HG02759 (cell line): ENCODE measurements around the gene ARID5A.
"Not testable (repeated sequence)": the region's sequence is repeated elsewhere in the genome, so short reads cannot be mapped to it uniquely, and the experiment has no call there.

Experiments
- ATAC-seq: cut with Tn5 transposase; IDR thresholded peaks from one replicate; pipeline ENCODE4 v1.9.1; 2021; ENCODE audit warnings: mild to moderate bottlenecking, moderate library complexity; ENCODE audit not compliant: unreplicated experiment

ARID5A gene, protein sequence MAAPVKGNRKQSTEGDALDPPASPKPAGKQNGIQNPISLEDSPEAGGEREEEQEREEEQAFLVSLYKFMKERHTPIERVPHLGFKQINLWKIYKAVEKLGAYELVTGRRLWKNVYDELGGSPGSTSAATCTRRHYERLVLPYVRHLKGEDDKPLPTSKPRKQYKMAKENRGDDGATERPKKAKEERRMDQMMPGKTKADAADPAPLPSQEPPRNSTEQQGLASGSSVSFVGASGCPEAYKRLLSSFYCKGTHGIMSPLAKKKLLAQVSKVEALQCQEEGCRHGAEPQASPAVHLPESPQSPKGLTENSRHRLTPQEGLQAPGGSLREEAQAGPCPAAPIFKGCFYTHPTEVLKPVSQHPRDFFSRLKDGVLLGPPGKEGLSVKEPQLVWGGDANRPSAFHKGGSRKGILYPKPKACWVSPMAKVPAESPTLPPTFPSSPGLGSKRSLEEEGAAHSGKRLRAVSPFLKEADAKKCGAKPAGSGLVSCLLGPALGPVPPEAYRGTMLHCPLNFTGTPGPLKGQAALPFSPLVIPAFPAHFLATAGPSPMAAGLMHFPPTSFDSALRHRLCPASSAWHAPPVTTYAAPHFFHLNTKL

DNA sequence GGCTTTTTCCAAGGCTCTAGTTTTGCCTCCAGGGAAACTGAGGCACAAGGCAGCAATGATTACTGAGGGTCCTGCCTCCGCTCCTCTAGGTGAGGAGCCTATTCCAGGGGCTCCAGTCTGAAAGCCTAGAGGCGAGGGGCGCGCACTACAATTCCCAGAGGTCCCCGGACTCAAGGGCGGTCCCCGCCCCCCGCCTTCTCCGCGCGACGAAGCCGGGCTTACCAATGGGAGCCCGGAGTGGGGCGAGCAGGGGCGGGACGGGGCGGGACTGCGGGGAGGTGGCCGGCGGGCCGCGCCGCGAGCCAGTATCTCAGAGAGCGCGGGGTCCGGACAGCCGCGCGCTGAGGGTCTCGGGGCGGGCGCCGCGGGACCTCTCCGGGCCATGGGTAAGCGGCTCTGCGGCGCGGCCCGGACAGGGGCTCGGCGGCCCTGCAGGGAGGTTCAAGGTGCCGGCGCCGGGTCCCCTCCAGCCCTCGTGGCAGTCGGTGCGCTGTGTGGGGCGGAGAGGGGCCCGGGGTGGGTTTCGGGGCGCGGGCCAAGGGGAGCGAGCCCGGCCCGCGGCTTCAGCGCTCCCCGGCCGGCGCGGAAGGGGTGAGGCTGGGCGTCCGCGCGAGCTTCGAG is at the start of gene ARID5A:
TSS of gene ARID5A (plus strand) at position 308 of the 621 bp plus-strand sequence. CDS start at position 383, 75 bp downstream.
- peak; percentile 66 for ATAC-seq

DNA sequence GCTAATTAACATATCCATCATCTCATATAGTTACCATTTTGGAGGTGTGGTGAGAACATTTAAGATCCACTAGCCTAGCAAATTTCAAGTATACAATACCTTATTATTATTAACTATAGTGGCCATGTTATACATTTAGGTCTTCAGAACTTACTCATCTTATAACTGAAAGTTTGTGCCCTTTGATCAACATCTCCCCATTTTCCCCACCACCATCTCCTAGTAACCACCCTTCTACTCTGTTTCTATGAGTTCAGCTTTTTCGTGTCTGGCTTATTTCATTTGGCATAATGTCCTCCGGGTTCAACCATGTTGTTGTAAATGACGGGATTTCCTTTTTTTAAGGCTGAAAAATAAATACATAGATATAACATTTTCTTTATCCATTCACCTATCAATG is 47.3 kb upstream of the ARID5A start:
- ATAC-seq, result no peak

DNA sequence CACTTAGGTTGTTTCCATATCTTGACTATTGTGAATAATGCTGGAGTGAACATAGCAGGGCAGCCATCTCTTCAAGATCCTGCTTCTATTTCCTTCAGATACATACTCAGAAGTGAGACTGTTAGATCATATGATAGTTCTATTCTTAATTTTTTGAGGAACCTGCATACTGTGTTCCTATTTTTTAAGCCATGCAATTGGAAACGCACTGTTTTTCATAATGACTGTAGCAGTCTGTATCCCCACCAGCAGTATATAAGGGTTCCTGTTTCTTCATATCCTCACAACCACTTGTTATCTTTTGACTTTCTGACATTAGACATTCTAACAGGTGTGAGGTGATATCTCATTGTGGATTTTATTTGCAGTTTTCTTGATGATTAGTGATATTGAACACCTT is 46.9 kb upstream of the ARID5A start:
- ATAC-seq, result no peak

DNA sequence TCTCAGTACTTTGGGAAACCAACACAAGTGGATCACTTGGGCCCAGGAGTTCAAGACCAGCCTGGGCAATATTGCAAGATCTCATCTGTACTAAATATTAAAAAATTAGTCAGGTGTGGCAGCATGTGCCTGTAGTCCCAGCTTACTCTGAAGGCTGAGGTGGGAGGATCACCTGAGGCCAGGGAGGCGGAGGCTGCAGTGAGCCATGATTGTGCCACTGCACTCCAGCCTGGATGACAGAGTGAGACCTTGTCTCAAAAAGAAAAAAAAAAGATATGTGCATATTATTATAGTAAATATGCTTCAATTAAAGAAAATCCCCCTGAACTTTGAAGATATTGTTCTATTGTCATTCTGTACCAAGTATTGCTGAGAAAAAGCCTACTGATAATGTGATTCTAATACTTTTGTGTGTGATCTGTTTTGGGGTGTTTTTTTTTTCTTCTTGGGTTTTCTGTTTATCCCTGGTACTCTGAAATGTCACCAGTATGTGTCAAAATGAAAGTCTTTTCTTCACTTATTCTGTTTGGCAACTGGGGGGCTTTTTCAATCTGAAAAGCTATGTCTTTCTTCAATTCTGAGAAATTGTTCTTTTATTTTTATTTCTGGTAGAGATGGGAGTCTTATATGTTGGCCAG is 44.6 kb upstream of the ARID5A start:
- ATAC-seq, result no peak

DNA sequence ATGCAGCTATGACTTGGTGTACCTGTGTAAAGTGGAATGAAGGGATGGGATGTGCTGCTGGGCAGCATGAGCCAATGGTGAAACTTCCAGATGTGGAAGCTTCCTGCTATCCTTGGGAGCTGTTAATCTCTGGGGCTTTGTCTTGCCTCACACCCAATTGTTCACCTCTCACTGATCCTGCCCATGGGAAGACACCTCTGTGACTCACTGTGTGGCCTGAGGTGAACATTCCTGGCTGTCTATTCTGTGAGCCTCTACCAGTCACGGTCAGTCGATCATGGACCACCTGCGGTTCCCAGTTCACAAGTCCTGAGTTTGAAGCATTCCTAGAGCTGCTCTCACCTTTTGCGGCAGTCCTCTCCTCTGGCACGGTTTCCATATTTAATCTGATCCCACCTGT is 43.5 kb upstream of the ARID5A start:
- no peak for ATAC-seq

DNA sequence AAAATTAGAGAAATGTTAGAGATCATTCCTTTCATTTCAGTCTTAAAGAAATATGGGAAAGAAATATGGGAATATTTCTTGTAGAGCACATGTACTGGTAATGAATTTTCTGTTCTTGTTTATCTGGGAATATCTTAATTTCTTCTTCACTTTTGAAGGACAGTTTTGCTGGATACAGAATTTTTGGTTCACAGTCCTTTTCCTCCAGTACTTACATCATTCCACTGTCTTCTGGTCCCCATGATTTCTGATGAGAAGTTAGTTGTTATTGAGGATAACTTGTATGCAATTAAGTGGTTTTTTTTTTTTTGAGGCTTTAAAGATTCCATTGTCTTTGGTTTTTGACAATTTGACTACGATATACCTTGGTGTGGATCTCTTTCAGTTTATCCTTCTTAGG is 42.4 kb upstream of the ARID5A start:
- ATAC-seq, result no peak

DNA sequence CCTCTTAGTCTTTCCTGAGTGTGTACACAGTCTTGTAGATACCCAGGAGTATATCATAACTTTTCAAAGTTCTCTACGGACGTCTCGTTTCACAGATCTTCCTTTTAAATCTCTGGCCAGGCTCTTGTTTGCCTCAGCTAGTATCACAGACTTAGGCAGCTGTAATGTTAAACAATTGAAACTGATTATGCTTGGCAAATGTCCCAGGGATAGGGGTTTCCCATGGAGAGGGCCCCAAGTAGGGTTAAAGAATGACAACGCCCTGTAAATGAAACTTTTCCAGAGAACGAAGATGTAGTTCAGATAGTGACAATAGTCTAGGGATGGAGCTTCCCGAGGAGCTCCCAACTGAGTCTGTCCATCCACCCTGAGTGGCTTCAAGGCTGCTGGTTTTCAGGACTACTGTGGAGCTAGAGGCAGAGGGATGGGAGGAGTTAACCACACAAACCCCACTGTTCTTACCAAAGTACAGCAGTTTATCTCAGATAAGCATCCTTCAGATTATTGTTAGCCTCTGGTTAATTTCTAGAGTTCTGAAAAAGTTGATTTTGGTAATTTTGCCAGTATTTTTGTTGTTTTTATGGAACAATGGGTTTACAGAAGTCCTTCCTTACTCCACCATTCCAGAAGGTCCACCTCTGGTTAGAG is 40.4 kb upstream of the ARID5A start:
- no peak for ATAC-seq

DNA sequence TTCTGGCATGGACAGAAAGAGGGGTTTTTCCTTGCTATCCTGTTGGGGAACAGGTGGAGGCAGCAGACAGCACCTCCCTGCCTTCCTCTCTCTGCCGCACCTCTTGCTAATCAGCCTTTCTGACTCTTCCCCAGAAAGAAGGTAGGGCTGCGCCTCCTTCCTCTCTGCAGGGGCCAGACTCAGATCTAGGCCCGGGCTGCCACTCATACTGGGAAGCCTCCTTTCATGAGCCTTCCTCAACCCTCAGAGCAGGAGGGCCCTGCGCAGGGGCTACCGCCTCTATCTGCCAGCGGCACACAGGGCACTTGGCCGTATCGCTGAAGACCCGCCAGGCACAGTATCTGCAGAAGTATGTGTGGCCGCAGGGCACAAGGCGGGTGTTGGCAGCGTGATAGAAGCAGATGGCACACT is 38.5 kb upstream of the ARID5A start:
- no peak for ATAC-seq

DNA sequence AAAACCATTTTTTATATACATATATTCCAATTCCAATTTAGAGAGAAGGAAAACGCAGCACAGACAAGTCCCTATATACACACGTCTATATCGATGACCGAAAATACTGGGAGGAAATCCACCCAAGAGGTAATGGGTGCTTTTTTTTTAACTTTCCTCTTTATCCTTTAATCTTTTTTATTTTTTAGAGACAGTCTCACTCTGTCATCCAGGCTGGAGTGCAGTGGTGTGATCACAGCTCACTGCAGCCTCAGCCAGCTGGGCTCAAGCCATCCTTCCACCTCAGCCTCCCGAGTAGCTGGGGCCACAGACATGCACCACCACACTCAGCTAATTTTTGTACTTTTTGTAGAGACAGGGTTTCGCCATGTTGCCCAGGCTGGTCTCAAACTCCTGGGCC is 37.9 kb upstream of the ARID5A start:
- ATAC-seq, result not testable (repeated sequence)

DNA sequence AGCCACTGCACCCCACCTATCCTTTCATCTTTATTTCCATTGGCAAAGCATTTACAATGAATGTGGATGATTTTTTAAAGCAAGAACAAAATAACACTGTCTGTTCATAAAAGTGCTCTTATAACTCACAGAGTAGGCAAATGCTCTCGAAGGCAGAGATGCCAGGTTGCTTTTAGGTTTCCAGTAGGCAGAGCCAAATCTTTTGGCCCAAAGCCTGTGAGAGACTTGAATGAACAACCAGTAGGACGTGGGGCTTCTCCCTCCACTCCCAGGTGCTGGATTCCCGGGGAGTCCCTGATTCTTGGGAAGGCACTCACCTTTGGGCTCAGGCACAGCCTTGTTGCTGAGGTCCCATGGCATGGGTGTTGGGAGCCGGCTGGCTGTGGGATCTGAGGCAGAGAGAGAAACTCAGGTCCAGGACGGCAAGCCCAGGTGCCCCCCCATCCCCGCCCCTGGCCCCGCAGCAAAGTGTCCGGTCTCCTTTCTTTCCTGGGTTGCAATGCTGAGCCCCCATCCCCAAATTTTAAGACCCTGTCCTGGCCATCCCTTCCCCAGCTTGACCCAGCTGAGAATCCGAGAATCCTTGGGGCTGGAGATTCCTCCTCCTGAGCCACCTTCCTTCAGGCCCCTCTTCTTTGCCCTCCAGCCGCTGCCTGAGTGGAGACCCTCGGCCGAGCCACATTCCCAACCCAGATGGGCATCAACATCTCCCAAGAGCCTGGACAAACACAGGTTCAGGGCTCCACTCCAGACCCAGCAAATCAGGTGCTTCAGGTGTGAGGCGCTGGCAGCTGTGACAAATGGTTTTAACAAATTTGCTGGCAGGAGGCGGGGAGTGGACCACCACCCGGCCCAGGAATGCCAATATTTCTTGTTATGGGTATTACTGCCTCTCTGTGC is 37.2 kb upstream of the ARID5A start:
- no peak for ATAC-seq

DNA sequence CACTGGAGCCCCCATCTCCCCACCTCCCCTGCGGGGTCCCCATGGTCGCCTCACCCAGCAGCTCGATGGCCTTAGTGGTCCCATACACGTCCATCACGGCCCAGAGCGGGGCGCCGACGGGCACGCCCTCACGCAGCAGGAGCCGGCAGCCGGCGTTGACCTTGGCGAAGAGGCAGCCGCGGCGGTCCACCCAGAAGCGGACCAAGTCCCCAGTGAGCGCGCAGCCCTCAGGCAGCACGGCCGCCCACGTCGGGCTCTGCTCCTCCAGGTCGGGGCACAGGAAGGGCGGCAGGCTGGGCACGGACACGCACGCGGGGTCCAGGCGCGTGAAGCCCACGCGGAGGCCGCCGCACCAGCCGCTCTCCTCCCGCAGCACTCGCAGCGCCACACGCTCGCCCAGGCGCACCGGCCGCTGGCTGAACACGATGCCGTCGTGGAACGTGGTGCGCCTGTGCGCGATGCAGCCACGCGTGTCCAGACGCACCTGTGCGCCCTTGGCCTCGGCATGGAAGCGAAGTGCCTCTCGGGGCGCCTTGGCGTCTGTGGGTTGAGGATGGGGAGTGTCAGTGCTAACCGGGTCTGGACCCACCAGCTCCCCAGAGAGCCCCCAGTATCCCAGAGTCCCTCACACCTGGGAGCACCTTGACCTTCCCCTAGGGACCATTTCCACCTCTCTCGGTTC is 36.0 kb upstream of the ARID5A start:
- no peak for ATAC-seq

DNA sequence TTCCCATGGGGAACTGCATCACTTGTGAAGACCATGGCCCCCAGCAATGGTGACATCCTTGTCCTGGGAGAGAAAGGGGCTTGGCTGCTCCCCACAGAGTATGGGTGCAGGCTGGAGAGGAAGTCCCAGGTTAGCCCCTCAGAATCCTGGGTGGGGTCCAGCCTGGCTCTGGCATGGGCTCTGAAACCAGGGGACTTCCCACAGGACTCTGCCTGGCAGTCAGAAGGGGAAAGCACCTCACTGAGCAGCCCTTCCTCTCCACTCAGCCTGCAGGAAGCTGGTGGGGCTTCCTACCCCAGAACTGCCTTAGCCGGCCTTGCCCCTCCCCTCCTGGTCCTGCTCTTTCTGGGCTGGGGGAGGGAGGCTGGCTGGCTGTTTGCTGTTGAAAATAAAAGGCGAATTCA is 35.1 kb upstream of the ARID5A start:
- peak; percentile 61 for ATAC-seq

DNA sequence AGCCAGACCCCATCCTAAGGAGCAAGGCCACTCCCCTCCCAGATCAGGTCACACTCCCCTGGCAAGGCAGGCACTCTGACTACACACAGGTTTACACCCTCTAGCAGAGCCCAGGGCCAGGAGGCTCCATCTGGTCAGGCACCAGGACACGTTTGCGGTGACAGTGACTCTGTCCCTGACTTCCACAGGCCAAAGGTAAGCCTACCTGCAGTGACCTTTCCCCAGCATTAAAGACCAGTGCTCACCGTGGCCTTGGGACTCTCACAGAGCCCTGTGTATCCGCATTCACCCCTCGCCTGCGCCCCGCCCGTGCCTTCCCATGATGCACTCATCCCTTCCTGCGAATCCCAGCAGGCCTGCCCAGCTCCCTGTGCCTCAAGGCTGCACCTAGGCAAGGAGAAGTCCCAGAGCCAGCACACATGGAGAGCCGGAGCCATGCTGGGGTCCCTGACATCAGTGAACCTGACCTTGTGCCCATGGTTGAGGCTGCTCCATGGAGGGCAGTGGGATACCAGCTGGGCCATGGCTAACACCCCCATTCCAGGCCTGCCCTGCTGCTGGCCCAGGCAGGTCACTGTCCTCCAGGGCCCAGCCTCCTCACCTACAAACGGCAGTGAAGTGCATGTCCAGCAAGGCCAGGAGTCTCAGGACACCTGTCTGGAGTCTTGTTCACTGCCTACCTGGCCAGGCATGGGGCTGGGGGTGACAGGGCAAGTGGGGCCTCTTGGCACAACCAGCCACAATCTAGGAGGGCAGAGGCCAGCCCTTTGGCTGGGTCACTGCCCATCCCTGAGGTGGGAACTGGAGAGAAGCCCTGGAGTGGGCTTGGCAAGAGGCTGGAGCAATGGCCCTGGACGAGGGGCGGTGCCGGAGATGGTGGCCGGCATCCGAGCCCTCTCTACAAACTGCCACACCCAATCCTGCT is 34.4 kb upstream of the ARID5A start:
- ATAC-seq, result peak; percentile 10

DNA sequence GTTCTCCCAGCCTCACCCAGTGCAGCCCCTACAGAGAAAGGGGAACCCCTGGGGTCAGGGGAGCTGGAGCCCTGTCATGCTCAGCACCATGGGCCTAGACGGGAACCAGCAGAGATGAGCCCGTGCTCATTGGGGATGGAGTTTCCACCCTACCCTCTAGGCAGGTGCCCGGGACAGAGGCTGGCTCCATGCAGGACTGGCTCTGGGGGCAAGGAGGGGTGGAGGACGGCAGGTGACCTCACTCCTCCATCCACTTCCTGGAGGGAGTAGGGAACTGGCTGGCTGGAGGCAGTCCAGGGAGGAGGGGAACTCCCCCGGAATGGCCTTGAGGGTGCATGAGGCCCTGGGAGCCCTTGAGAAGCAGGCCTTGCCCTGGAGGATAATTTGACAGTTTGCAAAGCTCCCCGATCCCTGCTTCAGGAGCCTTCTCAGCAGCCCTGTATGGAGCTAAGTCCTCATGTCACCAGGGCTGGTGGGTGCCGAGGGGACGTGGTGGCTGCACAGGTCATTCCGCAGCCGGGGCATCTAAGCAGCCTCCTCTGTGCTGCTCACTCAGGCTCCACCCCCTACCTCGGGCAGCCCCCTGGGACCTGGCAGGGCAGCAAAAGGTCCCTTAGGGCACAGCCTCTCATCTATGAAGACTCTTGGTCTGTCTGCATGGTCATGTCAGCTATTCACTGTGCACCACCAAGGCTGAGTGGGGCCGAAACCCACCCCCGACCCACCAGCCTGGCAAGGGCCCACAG is 33.5 kb upstream of the ARID5A start:
- no peak for ATAC-seq

DNA sequence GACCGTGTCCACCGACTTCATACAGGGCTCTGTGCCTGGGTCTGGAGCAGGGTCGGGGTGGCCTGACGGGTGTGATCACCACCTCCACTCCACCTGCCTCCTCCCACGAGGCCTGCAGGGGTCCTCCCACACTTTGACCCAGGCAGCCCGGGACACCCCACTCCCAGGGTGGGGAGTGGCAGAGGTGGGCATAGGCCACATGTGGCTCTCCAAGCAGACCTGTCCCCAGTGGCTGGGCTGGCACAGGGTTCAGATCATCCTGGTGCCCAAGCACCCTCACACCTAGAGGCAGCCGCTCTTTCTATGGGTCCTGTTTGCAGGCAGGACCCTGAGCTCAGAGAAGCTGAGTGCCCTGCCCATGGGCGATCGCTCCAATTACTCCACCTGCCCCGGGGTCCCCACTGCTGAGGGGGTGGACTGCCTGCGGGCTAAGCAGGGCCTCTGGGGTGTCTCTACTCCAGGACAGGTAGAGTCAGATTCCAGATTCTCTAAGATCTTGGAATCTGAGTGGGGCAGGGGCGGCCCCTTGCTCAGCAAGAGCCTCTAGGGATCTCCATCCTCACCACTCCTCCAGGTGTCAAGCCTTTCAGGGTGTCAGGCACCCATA is 32.8 kb upstream of the ARID5A start:
- no peak for ATAC-seq

DNA sequence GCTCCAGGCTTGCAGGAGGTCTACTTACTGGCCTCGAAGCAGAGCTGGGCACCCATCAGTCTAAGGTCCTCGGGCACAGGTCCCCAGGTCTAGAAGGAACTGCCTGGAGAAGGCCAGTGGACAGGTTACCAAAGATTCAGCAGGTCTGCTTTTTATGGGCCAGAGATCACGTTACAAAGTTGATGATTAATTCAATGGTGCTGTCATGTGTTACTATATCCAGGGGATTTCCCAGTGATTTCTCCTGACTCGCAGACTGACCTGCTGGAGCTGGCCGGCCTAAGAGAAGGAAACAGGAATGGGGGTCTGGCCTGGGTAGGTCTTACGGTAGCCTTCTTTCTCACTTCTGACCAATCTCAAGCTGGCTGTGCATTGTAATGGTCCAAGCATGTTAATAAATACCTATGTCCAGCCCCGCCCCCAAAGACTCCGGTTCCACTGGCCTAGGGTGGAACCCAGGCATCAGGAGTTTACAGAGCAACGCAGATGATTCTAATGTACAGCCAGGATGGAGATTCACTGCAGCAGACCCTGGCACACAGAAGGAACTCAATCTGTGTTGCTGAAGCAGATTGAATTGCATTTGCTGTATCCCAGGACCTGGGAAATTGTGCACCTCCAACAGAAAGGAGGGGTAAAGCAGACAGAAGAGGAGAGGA is 31.2 kb upstream of the ARID5A start, which contains the start of gene NEURL3:
TSS of gene NEURL3 (minus strand) at position 127 of the 659 bp plus-strand sequence. CDS start at position 56, 71 bp downstream.
- ATAC-seq, result no peak
